Measurements from ENCODE around the gene PPP2R3A. TPM values are rescaled to one million over a fixed set of nuclear protein-coding genes. Genes with fewer than 3 reads are reported as not detected.

Gene PPP2R3A
- total and polyA plus RNA-seq, 2 experiments from 2014 or later = 14.2 to 21.0 TPM

DNA sequence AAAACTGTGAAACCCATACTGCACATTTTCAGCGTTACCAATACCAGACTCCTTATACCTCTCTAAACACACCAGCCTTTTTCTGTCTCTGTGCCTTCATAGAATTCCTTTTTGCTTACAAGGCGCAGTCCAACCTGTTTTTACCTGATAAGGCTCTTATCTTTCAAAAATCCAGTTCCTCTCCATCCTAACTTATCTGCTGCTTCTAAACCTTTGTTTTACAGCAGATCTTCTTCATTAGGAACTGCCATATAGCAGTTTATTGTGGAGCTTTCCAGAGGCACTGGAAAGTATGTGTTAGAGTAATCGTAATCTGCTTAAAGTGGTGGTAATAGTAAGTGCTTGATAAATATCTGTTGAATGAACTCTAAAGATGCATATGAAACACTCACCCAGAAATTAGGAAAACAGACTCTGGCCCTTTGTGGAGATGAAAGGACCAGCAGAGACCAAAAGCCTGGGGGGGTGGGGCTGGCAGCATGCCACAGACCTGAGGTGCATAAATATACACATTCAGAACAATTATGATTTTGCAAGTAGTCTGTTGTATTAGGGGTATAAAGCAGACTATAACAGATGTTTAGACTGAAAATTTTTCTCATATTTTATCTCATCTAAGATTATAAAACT lies 29.3 kb downstream of the PPP2R3A start:
- no peaks in the 10 kb centered on the region for H4K20me1 ChIP-seq (ENCODE audit: insufficient read depth)
- peaks cover 30% of the 10 kb centered on the region for H3F3A ChIP-seq (ENCODE audit: insufficient read depth)
- no peak for TF ChIP-seq EZH2phosphoT487 (IDR thresholded peaks at IDR 0.05; ENCODE audit: insufficient read depth, low read depth)
- TF ChIP-seq EZH2 (IDR thresholded peaks at IDR 0.05; ENCODE audit: insufficient read depth, poor library complexity, severe bottlenecking) = no peak
- H3K27me3 ChIP-seq (replicated peaks; ENCODE audit: insufficient read depth) = no peaks in the 10 kb centered on the region
- 97 to 98% methylated on average over 3 of the region's 3 CpGs for WGBS, 2 experiments (ENCODE audit: low coverage in 1 of 2, low lambda C conversion rate in 2 of 2, missing lambda C conversion rate in 2 of 2)
- H3K4me1 ChIP-seq (ENCODE audit: insufficient read depth) = peaks cover 42% of the 10 kb centered on the region
- no peaks in the 10 kb centered on the region for H3K36me3 ChIP-seq (ENCODE audit: low read depth)
- no peaks in the 10 kb centered on the region for H3K9me3 ChIP-seq (ENCODE audit: low read depth)
- H2AFZ ChIP-seq = no peak overlapping the region
- H3K4me3 ChIP-seq = no peak overlapping the region
- H3K9ac ChIP-seq = no peak overlapping the region
- DNase-seq = no peak
- peaks cover 95% of the 10 kb centered on the region for H3K79me2 ChIP-seq (ENCODE audit: insufficient read depth)
- in situ Hi-C loops (cut with MboI) = no loop called here
- H3K27ac ChIP-seq = no peak overlapping the region
- H3K4me2 ChIP-seq (ENCODE audit: unreplicated experiment) = no peak overlapping the region
- H3K9me2 ChIP-seq (ENCODE audit: insufficient read depth) = no peaks in the 10 kb centered on the region

DNA sequence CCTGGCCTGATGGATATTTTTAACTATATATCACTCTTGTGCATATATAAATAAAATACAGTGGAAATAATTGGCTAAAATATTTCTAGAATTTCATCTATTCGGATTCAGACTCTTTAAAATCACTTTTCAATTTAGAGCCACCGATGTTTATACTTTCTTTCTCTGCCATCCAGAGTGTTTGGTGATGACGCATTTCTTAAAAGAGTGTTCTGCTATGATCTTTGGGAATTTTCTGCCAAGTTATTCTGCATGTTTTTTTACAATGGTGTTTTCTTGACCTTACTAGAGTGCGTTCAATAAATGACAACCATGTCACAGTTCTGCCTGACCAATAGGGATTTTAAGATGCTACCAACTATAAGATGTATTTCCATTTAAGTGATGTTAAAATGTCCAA lies 30.2 kb downstream of the PPP2R3A start:
- WGBS, 2 experiments (ENCODE audit: low coverage in 1 of 2, low lambda C conversion rate in 2 of 2, missing lambda C conversion rate in 2 of 2) = 62 to 65% methylated on average over 4 of the region's 4 CpGs
- H2AFZ ChIP-seq = no peak overlapping the region
- no peak overlapping the region for H3K9ac ChIP-seq
- no peaks in the 10 kb centered on the region for H3K9me3 ChIP-seq (ENCODE audit: low read depth)
- in situ Hi-C loops (cut with MboI) = no loop called here
- peak; percentile 48 for DNase-seq
- H3K4me2 ChIP-seq (ENCODE audit: unreplicated experiment) = peak overlapping the region; percentile 52
- H3K79me2 ChIP-seq (ENCODE audit: insufficient read depth) = peaks cover 95% of the 10 kb centered on the region
- H3K4me3 ChIP-seq = no peak overlapping the region; the same call in 1 of the 2 replicates
- TF ChIP-seq EZH2phosphoT487 (IDR thresholded peaks at IDR 0.05; ENCODE audit: insufficient read depth, low read depth) (no peak), EZH2 (IDR thresholded peaks at IDR 0.05; ENCODE audit: insufficient read depth, poor library complexity, severe bottlenecking) (no peak)
- H3K27me3 ChIP-seq (replicated peaks; ENCODE audit: insufficient read depth) = no peaks in the 10 kb centered on the region
- H3K27ac ChIP-seq = no peak overlapping the region
- H3K36me3 ChIP-seq (ENCODE audit: low read depth) = no peaks in the 10 kb centered on the region
- H3K4me1 ChIP-seq (ENCODE audit: insufficient read depth) = peaks cover 33% of the 10 kb centered on the region
- peaks cover 25% of the 10 kb centered on the region for H3F3A ChIP-seq (ENCODE audit: insufficient read depth)
- H3K9me2 ChIP-seq (ENCODE audit: insufficient read depth) = no peaks in the 10 kb centered on the region; the same call in 1 of the 2 replicates
- H4K20me1 ChIP-seq (ENCODE audit: insufficient read depth) = no peaks in the 10 kb centered on the region

DNA sequence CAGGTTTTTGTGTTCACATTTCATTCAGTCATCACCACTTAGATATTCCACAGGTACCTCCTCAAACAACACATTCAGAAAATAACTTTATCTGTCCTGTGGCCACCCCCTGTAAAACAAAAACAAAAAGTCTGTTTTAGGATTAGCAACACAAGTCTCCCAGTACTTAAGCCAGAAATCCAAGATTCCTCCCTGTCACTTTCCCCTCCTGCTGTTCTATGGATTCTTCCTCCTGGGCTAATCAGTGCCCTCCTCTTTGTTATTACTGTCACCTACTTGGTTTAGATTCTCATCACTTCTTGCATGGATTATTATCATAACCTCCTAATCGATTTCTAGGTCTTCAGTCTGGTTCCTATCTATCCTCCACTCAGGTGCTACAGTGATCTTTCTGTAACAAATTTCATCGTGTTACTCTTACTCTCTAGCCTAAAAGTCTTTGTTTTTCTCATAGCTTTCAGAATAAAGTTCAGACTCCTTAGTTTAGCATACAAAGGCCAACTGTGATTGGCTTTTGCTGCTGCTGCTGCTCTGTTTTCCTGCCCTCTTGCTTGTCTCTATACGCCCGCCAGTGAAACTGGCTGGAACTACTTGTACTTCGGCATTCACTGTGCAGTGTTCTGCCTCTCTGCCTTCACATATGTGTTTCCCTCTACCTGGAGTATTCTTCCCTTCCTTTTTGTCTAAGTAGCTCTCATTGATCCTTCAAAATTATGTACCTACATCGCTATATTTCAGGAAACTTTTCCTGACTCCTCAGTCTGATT lies 32.2 kb downstream of the PPP2R3A start:
- DNase-seq = no peak
- Histone ChIP-seq H4K20me1 (ENCODE audit: insufficient read depth) (no peaks in the 10 kb centered on the region), H3K79me2 (ENCODE audit: insufficient read depth) (peaks cover 100% of the 10 kb centered on the region), H2AFZ (no peak overlapping the region), H3K9ac (no peak overlapping the region), H3K36me3 (ENCODE audit: low read depth) (no peaks in the 10 kb centered on the region; the same call in 1 of the 2 replicates), H3K4me2 (ENCODE audit: unreplicated experiment) (no peak overlapping the region), H3K27ac (no peak overlapping the region), H3K27me3 (replicated peaks; ENCODE audit: insufficient read depth) (no peaks in the 10 kb centered on the region), H3K4me3 (no peak overlapping the region), H3F3A (ENCODE audit: insufficient read depth) (peaks cover 8% of the 10 kb centered on the region; the same call in 1 of the 2 replicates), H3K9me3 (ENCODE audit: low read depth) (no peaks in the 10 kb centered on the region), H3K4me1 (ENCODE audit: insufficient read depth) (peaks cover 15% of the 10 kb centered on the region), H3K9me2 (ENCODE audit: insufficient read depth) (peaks cover 2% of the 10 kb centered on the region; the same call in 1 of the 2 replicates)
- in situ Hi-C loops (cut with MboI) = no loop called here
- 92 to 93% methylated on average over 6 of the region's 6 CpGs for WGBS, 2 experiments (ENCODE audit: low coverage in 1 of 2, low lambda C conversion rate in 2 of 2, missing lambda C conversion rate in 2 of 2)
- TF ChIP-seq EZH2 (IDR thresholded peaks at IDR 0.05; ENCODE audit: insufficient read depth, poor library complexity, severe bottlenecking) = no peak
- no peak for TF ChIP-seq EZH2phosphoT487 (IDR thresholded peaks at IDR 0.05; ENCODE audit: insufficient read depth, low read depth)

DNA sequence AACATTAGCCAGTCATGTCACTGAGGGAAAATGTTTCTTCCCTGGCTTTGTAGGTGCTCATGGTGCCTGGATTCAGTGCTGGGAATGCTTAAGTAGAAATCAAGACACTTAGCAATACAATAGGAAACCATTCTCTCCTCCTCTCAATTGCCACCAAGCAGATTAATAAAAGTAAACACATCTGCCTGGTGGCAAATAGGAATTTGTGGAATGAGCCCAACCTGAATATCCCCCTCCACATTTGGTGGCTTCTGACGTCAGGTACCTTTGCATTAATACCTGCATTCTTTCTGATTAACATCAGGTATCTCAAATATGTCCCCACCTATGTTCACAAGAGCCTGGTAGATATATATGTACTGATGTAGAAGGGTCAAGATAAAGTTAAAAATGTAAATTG lies 42.7 kb downstream of the PPP2R3A start:
- H3K4me3 ChIP-seq = no peak overlapping the region
- no peak for DNase-seq
- H3K4me1 ChIP-seq (ENCODE audit: insufficient read depth) = peaks cover 8% of the 10 kb centered on the region; the same call in 1 of the 2 replicates
- H3K4me2 ChIP-seq (ENCODE audit: unreplicated experiment) = no peak overlapping the region
- peaks cover 8% of the 10 kb centered on the region; the same call in 1 of the 2 replicates for H3F3A ChIP-seq (ENCODE audit: insufficient read depth)
- 93 to 100% methylated on average over 1 of the region's 1 CpG for WGBS, 2 experiments (ENCODE audit: low coverage in 1 of 2, low lambda C conversion rate in 2 of 2, missing lambda C conversion rate in 2 of 2)
- H3K36me3 ChIP-seq (ENCODE audit: low read depth) = no peaks in the 10 kb centered on the region
- H3K27me3 ChIP-seq (replicated peaks; ENCODE audit: insufficient read depth) = no peaks in the 10 kb centered on the region
- H4K20me1 ChIP-seq (ENCODE audit: insufficient read depth) = no peaks in the 10 kb centered on the region
- no peaks in the 10 kb centered on the region for H3K9me3 ChIP-seq (ENCODE audit: low read depth)
- peaks cover 97% of the 10 kb centered on the region for H3K79me2 ChIP-seq (ENCODE audit: insufficient read depth)
- in situ Hi-C loops (cut with MboI) = no loop called here
- H3K9me2 ChIP-seq (ENCODE audit: insufficient read depth) = no peaks in the 10 kb centered on the region
- H3K27ac ChIP-seq = no peak overlapping the region
- TF ChIP-seq EZH2 (IDR thresholded peaks at IDR 0.05; ENCODE audit: insufficient read depth, poor library complexity, severe bottlenecking) (no peak), EZH2phosphoT487 (IDR thresholded peaks at IDR 0.05; ENCODE audit: insufficient read depth, low read depth) (no peak)
- H3K9ac ChIP-seq = no peak overlapping the region
- no peak overlapping the region for H2AFZ ChIP-seq

All from GM23248 (cell line).